ENCODE data around the gene CCT5.
A peak's percentile ranks its signal among the peaks of the same experiment; 100 is the strongest.
"Not testable (repeated sequence)": the region's sequence is repeated elsewhere in the genome, so short reads cannot be mapped to it uniquely, and the experiment has no call there.

CCT5 gene

GRCh38 chr5:10277773-10278630, 27.9 kb downstream of the CCT5 start:
- DNase-seq (ENCODE audit: low spot score) = no peak

GRCh38 chr5:10278658-10279279, 28.7 kb downstream of the CCT5 start:
- DNase-seq (ENCODE audit: low spot score) = no peak

- DNase-seq (ENCODE audit: low spot score) = no peak
These were observed 29.2 kb downstream of the CCT5 start for GRCh38 chr5:10279328-10279727.

GRCh38 chr5:10279925-10280720, 30.0 kb downstream of the CCT5 start:
- no peak for DNase-seq (ENCODE audit: low spot score)

- peak; percentile 80 for DNase-seq (ENCODE audit: low spot score)
These were observed 34.0 kb downstream of the CCT5 start for GRCh38 chr5:10283927-10284635.

- not testable (repeated sequence) for DNase-seq (ENCODE audit: low spot score)
These were observed 35.3 kb downstream of the CCT5 start for GRCh38 chr5:10285362-10285761.

- no peak for DNase-seq (ENCODE audit: low spot score)
These were observed 36.2 kb downstream of the CCT5 start for GRCh38 chr5:10286162-10286861.

GRCh38 chr5:10286862-10287227, 36.8 kb downstream of the CCT5 start:
- DNase-seq (ENCODE audit: low spot score) = no peak

- DNase-seq (ENCODE audit: low spot score) = peak; percentile 95
These were observed 38.6 kb downstream of the CCT5 start for GRCh38 chr5:10288592-10289219.

GRCh38 chr5:10289353-10289752, 39.3 kb downstream of the CCT5 start:
- peak; percentile 50 for DNase-seq (ENCODE audit: low spot score)

- no peak for DNase-seq (ENCODE audit: low spot score)
These were observed 39.9 kb downstream of the CCT5 start for GRCh38 chr5:10289991-10290390.

GRCh38 chr5:10290438-10290837, 40.4 kb downstream of the CCT5 start:
- no peak for DNase-seq (ENCODE audit: low spot score)

GRCh38 chr5:10291692-10292339, 41.7 kb downstream of the CCT5 start:
- no peak for DNase-seq (ENCODE audit: low spot score)

GRCh38 chr5:10293907-10294662, 44.0 kb downstream of the CCT5 start:
- peak; percentile 56 for DNase-seq (ENCODE audit: low spot score)

- no peak for DNase-seq (ENCODE audit: low spot score)
These were observed 45.7 kb downstream of the CCT5 start for GRCh38 chr5:10295619-10296326.

- DNase-seq (ENCODE audit: low spot score) = no peak
These were observed 47.6 kb downstream of the CCT5 start for GRCh38 chr5:10297646-10298204.

- no peak for DNase-seq (ENCODE audit: low spot score)
These were observed 50.2 kb downstream of the CCT5 start for GRCh38 chr5:10300246-10300645.

GRCh38 chr5:10301266-10301665, 51.2 kb downstream of the CCT5 start:
- no peak for DNase-seq (ENCODE audit: low spot score)
